ENCODE measurements around the gene CYP26B1.

The CYP26B1 gene, protein sequence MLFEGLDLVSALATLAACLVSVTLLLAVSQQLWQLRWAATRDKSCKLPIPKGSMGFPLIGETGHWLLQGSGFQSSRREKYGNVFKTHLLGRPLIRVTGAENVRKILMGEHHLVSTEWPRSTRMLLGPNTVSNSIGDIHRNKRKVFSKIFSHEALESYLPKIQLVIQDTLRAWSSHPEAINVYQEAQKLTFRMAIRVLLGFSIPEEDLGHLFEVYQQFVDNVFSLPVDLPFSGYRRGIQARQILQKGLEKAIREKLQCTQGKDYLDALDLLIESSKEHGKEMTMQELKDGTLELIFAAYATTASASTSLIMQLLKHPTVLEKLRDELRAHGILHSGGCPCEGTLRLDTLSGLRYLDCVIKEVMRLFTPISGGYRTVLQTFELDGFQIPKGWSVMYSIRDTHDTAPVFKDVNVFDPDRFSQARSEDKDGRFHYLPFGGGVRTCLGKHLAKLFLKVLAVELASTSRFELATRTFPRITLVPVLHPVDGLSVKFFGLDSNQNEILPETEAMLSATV

DNA sequence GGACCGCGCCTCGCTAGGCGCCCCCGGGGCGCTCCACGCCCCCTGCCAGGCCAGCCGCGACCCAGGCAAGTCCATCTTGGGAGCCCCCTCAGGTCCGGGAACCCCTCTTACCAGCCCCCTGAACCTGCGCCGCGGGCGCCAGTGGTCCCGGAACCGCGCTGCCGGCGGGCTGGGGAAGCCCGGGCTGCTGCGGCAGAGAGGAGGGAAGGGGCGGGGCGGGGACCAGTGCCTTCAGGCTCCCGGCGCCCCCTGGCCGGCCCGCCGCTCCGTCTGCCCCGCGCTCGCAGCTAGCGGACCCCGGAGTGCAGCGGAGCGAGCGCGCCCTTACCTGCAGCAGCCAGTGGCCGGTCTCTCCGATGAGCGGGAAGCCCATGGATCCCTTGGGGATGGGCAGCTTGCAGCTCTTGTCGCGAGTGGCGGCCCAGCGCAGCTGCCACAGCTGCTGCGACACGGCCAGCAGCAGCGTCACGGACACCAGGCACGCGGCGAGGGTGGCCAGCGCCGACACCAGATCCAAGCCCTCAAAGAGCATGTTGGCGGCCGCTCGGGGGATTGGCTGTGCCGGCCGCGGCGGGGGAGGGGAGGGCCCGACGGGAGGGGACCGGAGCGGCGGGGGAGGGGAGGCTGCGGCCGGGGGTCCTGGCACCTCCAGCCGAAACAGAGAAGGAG, at the start of gene CYP26B1:
Gene CYP26B1 (minus strand): TSS at position 560 of the 669 bp plus-strand sequence. CDS start 28 bp downstream, at position 532.
- no peaks in the 10 kb centered on the region for H3K9me3 Mint-ChIP-seq
- H3K27ac Mint-ChIP-seq = peak within 1 kb of the TSS; percentile 25
- H3K27me3 Mint-ChIP-seq = peaks cover 99% of the 10 kb centered on the region
- CTCF ChIA-PET = no interaction called here
- peak within 1 kb of the TSS; percentile 59 for H3K4me3 Mint-ChIP-seq
- peak; percentile 14 for DNase-seq
- peaks cover 37% of the 10 kb centered on the region for H3K4me1 Mint-ChIP-seq
- H3K36me3 Mint-ChIP-seq = peaks cover 10% of the 10 kb centered on the region

GRCh38 chr2:72193723-72194122, 46.1 kb upstream of the CYP26B1 start:
- DNase-seq = no peak
- CTCF ChIA-PET = no interaction called here

GRCh38 chr2:72191441-72191840, 43.8 kb upstream of the CYP26B1 start:
- H3K27me3 Mint-ChIP-seq = no peaks in the 10 kb centered on the region

More at GRCh38 chr2:72193723-72194122, 46.1 kb upstream of the CYP26B1 start:
- Mint-ChIP-seq H3K9me3 (no peaks in the 10 kb centered on the region), H3K36me3 (no peaks in the 10 kb centered on the region), H3K27me3 (no peaks in the 10 kb centered on the region), H3K27ac (no peak overlapping the region), H3K4me3 (no peak overlapping the region), H3K4me1 (no peaks in the 10 kb centered on the region)

GRCh38 chr2:72185206-72185605, 37.5 kb upstream of the CYP26B1 start:
- Mint-ChIP-seq H3K27me3 (no peaks in the 10 kb centered on the region), H3K4me3 (no peak overlapping the region), H3K4me1 (no peaks in the 10 kb centered on the region), H3K36me3 (no peaks in the 10 kb centered on the region), H3K9me3 (peaks cover 2% of the 10 kb centered on the region), H3K27ac (no peak overlapping the region)
- no peak for DNase-seq
- CTCF ChIA-PET = no interaction called here

More at GRCh38 chr2:72191441-72191840, 43.8 kb upstream of the CYP26B1 start:
- H3K36me3 Mint-ChIP-seq = no peaks in the 10 kb centered on the region
- no peak overlapping the region for H3K27ac Mint-ChIP-seq
- H3K9me3 Mint-ChIP-seq = peaks cover 2% of the 10 kb centered on the region
- H3K4me3 Mint-ChIP-seq = no peak overlapping the region
- CTCF ChIA-PET = no interaction called here
- DNase-seq = no peak
- no peaks in the 10 kb centered on the region for H3K4me1 Mint-ChIP-seq

DNA sequence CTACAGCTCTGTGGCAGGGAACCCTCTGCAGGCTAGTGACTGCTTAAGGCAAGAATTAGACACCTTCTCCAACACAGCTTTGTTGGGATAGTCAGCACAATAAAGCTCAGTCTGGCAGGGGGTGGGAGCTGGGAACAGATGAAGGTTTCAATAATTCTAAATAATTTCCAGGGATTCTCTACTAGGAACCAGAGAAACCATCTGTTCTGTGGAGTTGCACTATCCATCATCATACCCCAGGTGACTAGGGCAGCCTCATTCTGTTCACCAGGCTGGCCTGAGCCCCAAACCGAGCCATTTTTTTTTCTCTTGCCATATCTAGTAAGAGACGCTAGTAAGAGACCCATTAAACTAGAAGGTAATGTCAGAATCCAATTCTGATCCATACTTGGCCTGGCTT, 35.8 kb upstream of the CYP26B1 start:
- Mint-ChIP-seq H3K27me3 (no peaks in the 10 kb centered on the region), H3K4me3 (no peak overlapping the region), H3K36me3 (peaks cover 3% of the 10 kb centered on the region), H3K9me3 (peaks cover 2% of the 10 kb centered on the region), H3K4me1 (no peaks in the 10 kb centered on the region), H3K27ac (no peak overlapping the region)
- CTCF ChIA-PET = no interaction called here
- DNase-seq = no peak

DNA sequence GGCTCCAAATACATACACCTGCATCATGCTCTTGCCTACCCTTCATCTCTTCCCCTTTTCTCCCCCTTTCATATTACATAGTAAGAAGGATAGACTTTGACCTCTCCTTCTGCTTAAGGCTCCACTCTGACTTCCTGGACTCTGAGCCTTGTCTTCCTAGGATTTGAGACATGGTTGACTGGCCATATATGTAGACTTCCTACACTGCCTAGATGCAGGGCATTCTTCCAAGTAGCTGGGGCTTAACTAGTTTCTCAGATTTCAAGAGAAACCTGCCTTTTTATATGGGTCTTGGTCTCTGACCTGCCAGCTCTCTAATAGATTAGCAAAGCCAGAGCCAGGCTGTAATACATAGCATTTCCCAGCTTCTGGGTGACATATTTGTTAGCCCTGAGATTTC, 35.4 kb upstream of the CYP26B1 start:
- H3K4me1 Mint-ChIP-seq = no peaks in the 10 kb centered on the region
- peaks cover 3% of the 10 kb centered on the region for H3K36me3 Mint-ChIP-seq
- no peak overlapping the region for H3K4me3 Mint-ChIP-seq
- CTCF ChIA-PET = no interaction called here
- H3K27me3 Mint-ChIP-seq = no peaks in the 10 kb centered on the region
- no peak overlapping the region for H3K27ac Mint-ChIP-seq
- H3K9me3 Mint-ChIP-seq = peaks cover under 1% of the 10 kb centered on the region
- no peak for DNase-seq

DNA sequence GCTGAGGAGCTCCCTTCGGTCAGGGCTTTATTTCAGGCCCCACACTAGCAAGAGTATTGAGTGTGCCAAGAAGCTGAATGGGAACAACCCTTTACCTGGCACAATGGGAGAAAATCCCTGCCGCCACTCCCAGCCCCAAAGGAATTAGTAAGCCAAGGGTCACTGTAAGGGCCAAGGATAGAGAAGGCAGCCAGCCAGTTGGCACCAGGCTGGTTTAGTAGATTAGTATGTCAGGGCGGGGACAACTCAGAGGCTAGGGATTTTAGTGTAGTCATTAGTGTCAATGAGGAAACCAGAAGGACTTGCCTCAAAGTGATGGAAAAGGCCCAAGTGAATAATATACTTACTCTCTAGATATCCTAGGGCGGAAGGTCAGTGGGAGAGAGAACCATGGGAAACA, 34.9 kb upstream of the CYP26B1 start:
- CTCF ChIA-PET = no interaction called here
- DNase-seq = no peak
- H3K36me3 Mint-ChIP-seq = peaks cover 3% of the 10 kb centered on the region
- no peaks in the 10 kb centered on the region for H3K27me3 Mint-ChIP-seq
- H3K4me3 Mint-ChIP-seq = no peak overlapping the region
- H3K27ac Mint-ChIP-seq = no peak overlapping the region
- no peaks in the 10 kb centered on the region for H3K4me1 Mint-ChIP-seq
- H3K9me3 Mint-ChIP-seq = no peaks in the 10 kb centered on the region

DNA sequence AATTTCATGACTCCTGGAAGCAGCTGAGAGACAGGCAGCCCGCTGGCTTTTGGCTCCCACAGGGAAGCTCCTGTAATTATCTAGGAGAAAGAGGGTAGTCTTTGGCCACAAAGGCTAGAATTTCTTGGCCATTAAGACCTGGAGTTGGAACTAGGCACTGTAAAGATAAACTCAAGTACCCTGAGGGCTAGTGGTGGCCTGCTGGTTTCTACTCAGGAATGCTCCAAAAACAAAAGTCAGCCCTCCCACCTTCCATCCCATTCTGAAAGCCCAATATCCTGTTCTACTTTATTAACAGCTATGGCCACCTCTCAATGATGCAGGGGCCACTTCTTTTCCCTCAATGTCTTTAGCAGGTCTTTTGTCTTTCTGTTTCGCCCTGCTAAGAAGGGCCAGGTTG, 34.0 kb upstream of the CYP26B1 start:
- CTCF ChIA-PET = no interaction called here

GRCh38 chr2:72180351-72180750, 32.7 kb upstream of the CYP26B1 start:
- Mint-ChIP-seq H3K27me3 (no peaks in the 10 kb centered on the region), H3K36me3 (peaks cover 3% of the 10 kb centered on the region), H3K4me3 (no peak overlapping the region), H3K4me1 (no peaks in the 10 kb centered on the region), H3K27ac (no peak overlapping the region), H3K9me3 (no peaks in the 10 kb centered on the region)
- CTCF ChIA-PET = no interaction called here
- DNase-seq = no peak

More for the DNA sequence above, 34.0 kb upstream of the CYP26B1 start:
- Mint-ChIP-seq H3K4me3 (no peak overlapping the region), H3K9me3 (no peaks in the 10 kb centered on the region), H3K36me3 (peaks cover 3% of the 10 kb centered on the region), H3K27me3 (no peaks in the 10 kb centered on the region), H3K4me1 (no peaks in the 10 kb centered on the region), H3K27ac (no peak overlapping the region)
- DNase-seq = no peak

- no peaks in the 10 kb centered on the region for H3K4me1 Mint-ChIP-seq
- H3K27me3 Mint-ChIP-seq = no peaks in the 10 kb centered on the region
- no peak for DNase-seq
- CTCF ChIA-PET = no interaction called here
- no peaks in the 10 kb centered on the region for H3K9me3 Mint-ChIP-seq
- no peak overlapping the region for H3K4me3 Mint-ChIP-seq
- H3K36me3 Mint-ChIP-seq = peaks cover 3% of the 10 kb centered on the region
- H3K27ac Mint-ChIP-seq = no peak overlapping the region
Observed at GRCh38 chr2:72178551-72178950, 30.9 kb upstream of the CYP26B1 start.

DNA sequence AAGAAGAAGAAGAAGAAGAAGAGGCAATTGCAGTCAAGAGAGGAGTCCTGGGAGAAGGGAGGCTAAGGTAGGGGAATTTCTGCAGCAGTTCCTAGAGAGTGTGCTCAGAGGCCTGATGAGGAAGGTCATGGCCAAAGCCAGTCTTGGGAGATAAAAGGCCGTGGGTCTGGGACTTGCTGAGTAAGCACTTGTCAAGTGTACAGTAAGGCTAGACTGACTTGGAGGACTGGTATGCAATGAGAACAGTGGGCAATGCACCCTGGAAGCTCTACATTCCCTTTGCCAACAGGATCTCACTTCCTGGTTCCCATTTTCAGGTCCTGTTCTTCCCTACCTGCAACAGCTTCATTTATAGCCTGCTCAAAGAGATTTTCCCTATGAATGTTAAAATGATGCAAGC, 28.6 kb upstream of the CYP26B1 start:
- peaks cover 3% of the 10 kb centered on the region for H3K36me3 Mint-ChIP-seq
- DNase-seq = no peak
- no peaks in the 10 kb centered on the region for H3K27me3 Mint-ChIP-seq
- CTCF ChIA-PET = no interaction called here
- H3K4me3 Mint-ChIP-seq = no peak overlapping the region
- no peaks in the 10 kb centered on the region for H3K9me3 Mint-ChIP-seq
- no peak overlapping the region for H3K27ac Mint-ChIP-seq
- no peaks in the 10 kb centered on the region for H3K4me1 Mint-ChIP-seq

- H3K4me1 Mint-ChIP-seq = no peaks in the 10 kb centered on the region
- no peaks in the 10 kb centered on the region for H3K9me3 Mint-ChIP-seq
- H3K27me3 Mint-ChIP-seq = peaks cover under 1% of the 10 kb centered on the region
- no peak for DNase-seq
- CTCF ChIA-PET = no interaction called here
- peaks cover 3% of the 10 kb centered on the region for H3K36me3 Mint-ChIP-seq
- no peak overlapping the region for H3K4me3 Mint-ChIP-seq
- H3K27ac Mint-ChIP-seq = no peak overlapping the region
Observed at GRCh38 chr2:72175636-72176035, 28.0 kb upstream of the CYP26B1 start.

DNA sequence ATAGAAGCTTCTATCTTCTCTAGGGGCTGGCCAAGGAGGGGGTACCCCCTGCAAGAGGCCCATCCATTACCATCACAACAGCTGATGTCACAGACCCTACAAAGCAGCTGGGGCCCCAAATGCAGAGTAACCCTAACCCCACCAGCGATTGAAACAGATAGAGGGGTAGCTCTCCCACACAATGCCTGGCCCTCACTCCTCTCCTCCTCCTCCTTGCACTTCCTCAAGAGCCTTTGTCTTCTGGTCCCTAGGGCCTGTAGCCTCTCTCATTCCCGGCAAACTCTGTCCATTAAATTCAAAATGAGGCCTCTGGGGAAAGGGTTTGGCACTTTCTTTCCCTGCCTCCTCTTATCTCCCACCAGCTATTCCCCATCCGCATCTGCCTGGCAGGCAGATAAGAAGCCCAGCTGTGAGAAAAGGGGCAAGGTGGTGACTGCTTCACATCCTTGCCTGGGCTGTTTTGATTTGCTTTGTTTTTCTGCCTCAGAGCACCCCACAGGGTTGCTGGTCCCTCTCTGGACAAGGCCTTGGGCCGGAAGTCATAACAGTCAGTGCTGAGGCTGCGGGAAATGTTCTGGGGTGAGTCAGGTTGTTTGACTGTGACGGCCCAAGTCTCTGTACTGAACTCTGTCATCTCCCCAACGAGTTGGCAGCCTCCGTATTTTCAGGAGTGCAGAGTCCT, 26.1 kb upstream of the CYP26B1 start:
- no peak for DNase-seq
- CTCF ChIA-PET = no interaction called here
- Mint-ChIP-seq H3K27ac (no peak overlapping the region), H3K36me3 (peaks cover 1% of the 10 kb centered on the region), H3K4me3 (no peak overlapping the region), H3K4me1 (no peaks in the 10 kb centered on the region), H3K9me3 (no peaks in the 10 kb centered on the region), H3K27me3 (peaks cover 4% of the 10 kb centered on the region)

DNA sequence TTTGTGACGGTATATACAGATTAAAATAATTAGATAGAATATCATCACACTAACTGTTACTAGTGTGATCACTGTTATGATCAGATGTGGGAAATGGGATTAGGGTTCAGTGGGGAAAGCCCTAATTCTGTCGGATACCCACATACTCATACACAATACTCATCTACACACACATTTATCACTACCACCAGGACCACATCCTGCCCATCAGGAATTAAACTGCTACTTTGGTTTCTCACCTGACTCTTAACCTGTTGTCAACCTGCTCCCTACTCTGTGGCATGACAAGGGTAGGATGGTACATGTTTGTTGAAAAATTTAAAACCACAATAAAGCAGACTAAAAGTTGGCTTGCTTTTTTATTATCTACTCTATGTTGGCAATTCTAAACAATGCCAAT, 24.8 kb upstream of the CYP26B1 start:
- Mint-ChIP-seq H3K27me3 (peaks cover 4% of the 10 kb centered on the region), H3K9me3 (no peaks in the 10 kb centered on the region), H3K4me1 (no peaks in the 10 kb centered on the region), H3K4me3 (no peak overlapping the region), H3K36me3 (no peaks in the 10 kb centered on the region), H3K27ac (no peak overlapping the region)
- CTCF ChIA-PET = no interaction called here
- no peak for DNase-seq

All from activated naive CD4-positive, alpha-beta T cell treated with anti-CD3 and anti-CD28 coated beads, Interleukin-2, amount 10 ng/mL, durations not matched to agents 7 days and 5 days (primary cell).